ENCODE results near the gene ODF4.

ODF4 gene

GRCh38 chr17:8300627-8301242, 38.9 kb upstream of the ODF4 start (continued):
- TF ChIP-seq, protein P1, sequence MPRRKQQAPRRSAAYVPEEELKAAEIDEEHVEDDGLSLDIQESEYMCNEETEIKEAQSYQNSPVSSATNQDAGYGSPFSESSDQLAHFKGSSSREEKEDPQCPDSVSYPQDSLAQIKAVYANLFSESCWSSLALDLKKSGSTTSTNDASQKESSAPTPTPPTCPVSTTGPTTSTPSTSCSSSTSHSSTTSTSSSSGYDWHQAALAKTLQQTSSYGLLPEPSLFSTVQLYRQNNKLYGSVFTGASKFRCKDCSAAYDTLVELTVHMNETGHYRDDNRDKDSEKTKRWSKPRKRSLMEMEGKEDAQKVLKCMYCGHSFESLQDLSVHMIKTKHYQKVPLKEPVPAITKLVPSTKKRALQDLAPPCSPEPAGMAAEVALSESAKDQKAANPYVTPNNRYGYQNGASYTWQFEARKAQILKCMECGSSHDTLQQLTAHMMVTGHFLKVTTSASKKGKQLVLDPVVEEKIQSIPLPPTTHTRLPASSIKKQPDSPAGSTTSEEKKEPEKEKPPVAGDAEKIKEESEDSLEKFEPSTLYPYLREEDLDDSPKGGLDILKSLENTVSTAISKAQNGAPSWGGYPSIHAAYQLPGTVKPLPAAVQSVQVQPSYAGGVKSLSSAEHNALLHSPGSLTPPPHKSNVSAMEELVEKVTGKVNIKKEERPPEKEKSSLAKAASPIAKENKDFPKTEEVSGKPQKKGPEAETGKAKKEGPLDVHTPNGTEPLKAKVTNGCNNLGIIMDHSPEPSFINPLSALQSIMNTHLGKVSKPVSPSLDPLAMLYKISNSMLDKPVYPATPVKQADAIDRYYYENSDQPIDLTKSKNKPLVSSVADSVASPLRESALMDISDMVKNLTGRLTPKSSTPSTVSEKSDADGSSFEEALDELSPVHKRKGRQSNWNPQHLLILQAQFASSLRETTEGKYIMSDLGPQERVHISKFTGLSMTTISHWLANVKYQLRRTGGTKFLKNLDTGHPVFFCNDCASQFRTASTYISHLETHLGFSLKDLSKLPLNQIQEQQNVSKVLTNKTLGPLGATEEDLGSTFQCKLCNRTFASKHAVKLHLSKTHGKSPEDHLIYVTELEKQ (tag by site-specific recombination; IDR thresholded peaks at IDR 0.05; ENCODE audit: borderline replicate concordance) = no peak
- TF ChIP-seq ZNF571 (tag by site-specific recombination; IDR thresholded peaks at IDR 0.05) (no peak), ZNF621 (tag by site-specific recombination; IDR thresholded peaks at IDR 0.05) (no peak), ZNF214 (tag by site-specific recombination; IDR thresholded peaks at IDR 0.05; ENCODE audit: borderline replicate concordance) (no peak), GLIS1 (tag by site-specific recombination; IDR thresholded peaks at IDR 0.05) (no peak; the same call in 1 of the 2 replicates), ZNF324 (tag by site-specific recombination; IDR thresholded peaks at IDR 0.05) (no peak), YY1 (tag by site-specific recombination; IDR thresholded peaks at IDR 0.05) (no peak), GFI1B (tag by site-specific recombination; IDR thresholded peaks at IDR 0.05) (no peak), ZNF280D (tag by site-specific recombination; IDR thresholded peaks at IDR 0.05) (0 out of 2 replicates have a peak, but pooled peaks have one; percentile 7), ZNF585B (tag by site-specific recombination; IDR thresholded peaks at IDR 0.05) (no peak), ZFP69B (tag by site-specific recombination; IDR thresholded peaks at IDR 0.05) (peak; percentile 44; the same call in 1 of the 2 replicates), ZNF544 (tag by site-specific recombination; IDR thresholded peaks at IDR 0.05) (no peak)
- TF ChIP-seq, protein P2, sequence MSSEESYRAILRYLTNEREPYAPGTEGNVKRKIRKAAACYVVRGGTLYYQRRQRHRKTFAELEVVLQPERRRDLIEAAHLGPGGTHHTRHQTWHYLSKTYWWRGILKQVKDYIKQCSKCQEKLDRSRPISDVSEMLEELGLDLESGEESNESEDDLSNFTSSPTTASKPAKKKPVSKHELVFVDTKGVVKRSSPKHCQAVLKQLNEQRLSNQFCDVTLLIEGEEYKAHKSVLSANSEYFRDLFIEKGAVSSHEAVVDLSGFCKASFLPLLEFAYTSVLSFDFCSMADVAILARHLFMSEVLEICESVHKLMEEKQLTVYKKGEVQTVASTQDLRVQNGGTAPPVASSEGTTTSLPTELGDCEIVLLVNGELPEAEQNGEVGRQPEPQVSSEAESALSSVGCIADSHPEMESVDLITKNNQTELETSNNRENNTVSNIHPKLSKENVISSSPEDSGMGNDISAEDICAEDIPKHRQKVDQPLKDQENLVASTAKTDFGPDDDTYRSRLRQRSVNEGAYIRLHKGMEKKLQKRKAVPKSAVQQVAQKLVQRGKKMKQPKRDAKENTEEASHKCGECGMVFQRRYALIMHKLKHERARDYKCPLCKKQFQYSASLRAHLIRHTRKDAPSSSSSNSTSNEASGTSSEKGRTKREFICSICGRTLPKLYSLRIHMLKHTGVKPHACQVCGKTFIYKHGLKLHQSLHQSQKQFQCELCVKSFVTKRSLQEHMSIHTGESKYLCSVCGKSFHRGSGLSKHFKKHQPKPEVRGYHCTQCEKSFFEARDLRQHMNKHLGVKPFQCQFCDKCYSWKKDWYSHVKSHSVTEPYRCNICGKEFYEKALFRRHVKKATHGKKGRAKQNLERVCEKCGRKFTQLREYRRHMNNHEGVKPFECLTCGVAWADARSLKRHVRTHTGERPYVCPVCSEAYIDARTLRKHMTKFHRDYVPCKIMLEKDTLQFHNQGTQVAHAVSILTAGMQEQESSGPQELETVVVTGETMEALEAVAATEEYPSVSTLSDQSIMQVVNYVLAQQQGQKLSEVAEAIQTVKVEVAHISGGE (tag by site-specific recombination; conservative IDR thresholded peaks at IDR 0.05; ENCODE audit: low read depth) = no peak

DNA sequence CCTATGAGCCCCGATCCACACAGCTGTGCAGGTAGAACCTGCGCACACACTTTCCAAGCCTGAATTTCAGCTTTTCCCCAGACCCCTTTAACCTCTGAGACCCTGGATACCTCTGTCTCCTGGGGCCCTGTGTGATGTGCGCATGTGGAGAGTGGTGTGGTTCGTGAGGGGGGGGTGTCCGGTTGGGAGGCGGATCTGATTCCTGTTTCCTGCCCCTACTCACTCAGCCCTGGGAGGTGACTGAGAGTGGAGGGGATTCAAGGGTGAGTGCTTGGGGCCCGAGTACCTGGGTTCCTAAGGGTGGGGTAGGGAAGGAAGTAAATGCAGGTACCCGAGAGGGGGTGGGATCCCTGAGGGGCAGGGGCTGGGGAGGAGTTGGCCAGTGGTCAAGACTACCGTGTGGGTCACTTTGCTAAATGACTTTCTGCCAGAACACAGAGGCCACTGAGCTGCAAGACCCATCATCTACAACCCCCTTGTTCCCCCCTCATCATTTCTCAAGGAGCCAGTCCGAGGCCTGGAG, 29.0 kb upstream of the ODF4 start:
- ChIA-PET POLR2A (no interaction called here), CTCF (interaction anchor here (0.7 to 1.1 kb wide), 2 partner anchors 10 to 370 kb away, joined by 3 to 8 read pairs; no protein-coding TSS in a partner anchor)
- Histone ChIP-seq H3K36me3 (ENCODE audit: control insufficient read depth in 2 of 2, insufficient read depth in 1 of 2, low read length in 2 of 2) (no peaks in the 10 kb centered on the region), H3K27ac (ENCODE audit: extremely low read depth, low read depth, low read length) (no peak overlapping the region), H3K4me1 (ENCODE audit: control insufficient read depth, insufficient read depth, low read length) (no peaks in the 10 kb centered on the region), H3K4me3 (ENCODE audit: low read depth, low read length) (no peak overlapping the region), H3K9me3 (ENCODE audit: control insufficient read depth, insufficient read depth, low read depth, low read length) (no peaks in the 10 kb centered on the region)
- TF ChIP-seq ZNF530 (tag by site-specific recombination; IDR thresholded peaks at IDR 0.05; ENCODE audit: low read depth) (no peak), ZNF571 (tag by site-specific recombination; IDR thresholded peaks at IDR 0.05) (no peak)
- TF ChIP-seq, protein P3, sequence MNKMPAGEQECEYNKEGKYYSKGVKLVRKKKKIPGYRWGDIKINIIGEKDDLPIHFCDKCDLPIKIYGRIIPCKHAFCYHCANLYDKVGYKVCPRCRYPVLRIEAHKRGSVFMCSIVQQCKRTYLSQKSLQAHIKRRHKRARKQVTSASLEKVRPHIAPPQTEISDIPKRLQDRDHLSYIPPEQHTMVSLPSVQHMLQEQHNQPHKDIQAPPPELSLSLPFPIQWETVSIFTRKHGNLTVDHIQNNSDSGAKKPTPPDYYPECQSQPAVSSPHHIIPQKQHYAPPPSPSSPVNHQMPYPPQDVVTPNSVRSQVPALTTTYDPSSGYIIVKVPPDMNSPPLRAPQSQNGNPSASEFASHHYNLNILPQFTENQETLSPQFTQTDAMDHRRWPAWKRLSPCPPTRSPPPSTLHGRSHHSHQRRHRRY (tag by site-specific recombination; IDR thresholded peaks at IDR 0.05) = no peak

All from HEK293 (cell line).